Body of pancreas (tissue), 4 donors: ENCODE measurements around the gene C16orf92. TPM values are rescaled to one million over a fixed set of nuclear protein-coding genes. Genes with fewer than 3 reads are reported as not detected.

Experiments used
- ATAC-seq: fragments of 150-250 bp; one replicate; pipeline ENCODE4 v1.9.1; 2016
- DNase-seq, 4 donors: peaks; one replicate each; pipeline ENCODE4 v3.0.0-alpha.2; 2019
- H3K27ac ChIP-seq, 4 donors: fragments of 200-600 bp; sonication (generic); 1 replicate in 3 of 4; 2 replicates in 1 of 4; pipeline versions ENCODE4 v1.5.1 to v1.6.1; 2016 to 2019; ENCODE audit warnings: mild to moderate bottlenecking in 1 of 4, mixed read lengths in 1 of 4, moderate library complexity in 1 of 4
- H3K27me3 ChIP-seq, 2 donors: fragments of 200-600 bp; sonication (generic); one replicate each; pipeline ENCODE4 v1.6.0; 2016; ENCODE audit warnings: mild to moderate bottlenecking in 1 of 2
- H3K36me3 ChIP-seq, 2 donors: fragments of 200-600 bp; sonication (generic); replicated peaks in 1 of 2; 2 replicates each; pipeline ENCODE4 v1.5.1; 2016; ENCODE audit warnings: low read depth in 2 of 2; ENCODE audit not compliant: insufficient read depth in 1 of 2
- H3K4me1 ChIP-seq: fragments of 200-600 bp; sonication (generic); one replicate; pipeline ENCODE4 v1.6.0; 2016
- H3K4me3 ChIP-seq, 2 donors: fragments of 200-600 bp; sonication (generic); 1 replicate in 1 of 2; 2 replicates in 1 of 2; pipeline ENCODE4 v1.5.1; 2016 to 2019
- H3K9me3 ChIP-seq, 3 donors: fragments of 200-600 bp; sonication (generic); 1 replicate in 2 of 3; 2 replicates in 1 of 3; pipeline ENCODE4 v1.5.1; 2016
- CTCF ChIP-seq, 7 experiments: fragments of 450-650 bp in 4 of 7; fragments of 200-600 bp in 3 of 7; sonication (generic) in 3 of 7; IDR thresholded peaks; one replicate each; pipeline ENCODE4 v1.5.1; 2016 to 2019; ENCODE audit warnings: antibody characterized with exemption in 7 of 7
- POLR2A ChIP-seq, 3 donors: fragments of 450-650 bp; IDR thresholded peaks; one replicate each; pipeline ENCODE4 v1.6.1; 2016; ENCODE audit warnings: antibody characterized with exemption in 3 of 3, mild to moderate bottlenecking in 2 of 3
- whole genome bisulfite sequencing, 2 donors: methylation state at CpG; one replicate each; pipeline ENCODE4 v1.1.5; 2017; 5-methylcytosine and 5-hydroxymethylcytosine counted together
- intact Hi-C: fragments of 100-400 bp; cut with DNase I; formaldehyde crosslinking; loops from one replicate; pipeline ENCODE4 v1.15.1; 2023
- total RNA-seq, 2 donors: library from RNA; depleted of rRNA; stranded (reverse); fragments of >200 nt; gene quantifications; one replicate each; pipeline ENCODE4 v1.1.0, GENCODE V29; 2016

The C16orf92 gene
- total RNA-seq, 2 donors from 2014 or later = not detected

- 89 to 100% methylated on average over 1 of the region's 1 CpG for WGBS, 2 donors
- Histone ChIP-seq H3K4me1 (no peaks in the 10 kb centered on the region), H3K36me3 (no peaks in the 10 kb centered on the region), H3K27me3 (no peaks in the 10 kb centered on the region), H3K4me3 (no peak overlapping the region), H3K9me3 (no peaks in the 10 kb centered on the region), H3K27ac (no peak overlapping the region)
- ATAC-seq (no peak), DNase-seq (no peak)
- TF ChIP-seq POLR2A (IDR thresholded peaks at IDR 0.05) = no peak
- no peak for TF ChIP-seq CTCF (IDR thresholded peaks at IDR 0.05)
- intact Hi-C loops = loop anchor here (10.0 kb wide), 1 partner anchor 578 kb away; no protein-coding TSS in a partner anchor
These were observed 23.6 kb downstream of the C16orf92 start for GRCh38 chr16:30046588-30046987.

DNA sequence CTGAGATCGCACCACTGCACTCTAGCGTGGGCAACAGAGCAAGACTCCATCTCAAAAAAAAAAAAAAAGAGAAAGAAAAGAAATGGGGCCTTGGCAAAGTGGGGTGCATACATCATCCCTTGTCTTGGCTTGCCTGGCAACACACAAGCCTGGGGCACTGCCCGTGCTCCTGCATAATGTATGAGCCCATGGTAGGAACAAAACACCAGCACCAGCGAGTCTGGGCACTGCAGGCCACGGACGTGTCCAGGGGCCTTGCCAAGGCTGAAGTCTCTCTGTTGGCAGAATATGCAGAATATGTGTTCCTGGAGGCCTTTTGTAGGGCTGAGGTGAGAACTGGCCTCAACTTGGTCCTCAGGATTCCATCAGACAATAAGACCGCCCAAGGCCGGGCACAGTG lies 26.9 kb downstream of the C16orf92 start:
- WGBS, 2 donors = 91 to 93% methylated on average over 7 to 8 of the region's 8 CpGs
- intact Hi-C loops = loop anchor here (10.0 kb wide), 1 partner anchor 575 kb away; no protein-coding TSS in a partner anchor
- peaks cover 17% of the 10 kb centered on the region for H3K4me1 ChIP-seq

DNA sequence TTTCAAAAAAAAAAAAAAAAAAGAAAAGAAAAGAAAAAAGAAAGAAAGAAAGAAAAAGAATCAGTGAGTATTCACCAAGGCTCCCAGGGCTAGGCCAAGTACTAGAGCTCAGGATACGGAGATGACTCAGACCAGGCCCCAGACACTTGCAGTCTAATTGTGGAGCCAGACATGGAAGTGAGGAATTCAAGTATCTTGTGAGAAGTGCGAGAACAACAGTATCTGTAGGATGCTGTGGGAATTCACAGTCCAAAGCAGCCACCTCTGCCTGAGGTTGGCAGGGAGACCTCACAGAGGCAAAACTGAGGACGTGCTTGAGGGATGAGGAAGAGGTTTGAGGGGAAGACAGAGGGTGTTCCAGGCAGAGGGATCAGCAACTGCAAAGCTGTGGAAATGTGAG lies 28.5 kb downstream of the C16orf92 start:
- H3K9me3 ChIP-seq = no peaks in the 10 kb centered on the region
- intact Hi-C loops = no loop called here
- H3K27ac ChIP-seq = no peak overlapping the region
- TF ChIP-seq CTCF (IDR thresholded peaks at IDR 0.05) = no peak
- TF ChIP-seq POLR2A (IDR thresholded peaks at IDR 0.05) = no peak
- no peak overlapping the region for H3K4me3 ChIP-seq
- ATAC-seq (no peak), DNase-seq (no peak)
- no peaks in the 10 kb centered on the region for H3K36me3 ChIP-seq
- no peaks in the 10 kb centered on the region for H3K27me3 ChIP-seq
- H3K4me1 ChIP-seq = peaks cover 29% of the 10 kb centered on the region
- WGBS, 2 donors = 81 to 85% methylated on average over 3 of the region's 3 CpGs

More for the DNA sequence above, 26.9 kb downstream of the C16orf92 start:
- DNase-seq (no peak), ATAC-seq (no peak)
- Histone ChIP-seq H3K27ac (no peak overlapping the region), H3K4me3 (no peak overlapping the region), H3K27me3 (no peaks in the 10 kb centered on the region), H3K9me3 (no peaks in the 10 kb centered on the region), H3K36me3 (no peaks in the 10 kb centered on the region)
- TF ChIP-seq POLR2A (IDR thresholded peaks at IDR 0.05) (no peak), CTCF (IDR thresholded peaks at IDR 0.05) (no peak)

DNA sequence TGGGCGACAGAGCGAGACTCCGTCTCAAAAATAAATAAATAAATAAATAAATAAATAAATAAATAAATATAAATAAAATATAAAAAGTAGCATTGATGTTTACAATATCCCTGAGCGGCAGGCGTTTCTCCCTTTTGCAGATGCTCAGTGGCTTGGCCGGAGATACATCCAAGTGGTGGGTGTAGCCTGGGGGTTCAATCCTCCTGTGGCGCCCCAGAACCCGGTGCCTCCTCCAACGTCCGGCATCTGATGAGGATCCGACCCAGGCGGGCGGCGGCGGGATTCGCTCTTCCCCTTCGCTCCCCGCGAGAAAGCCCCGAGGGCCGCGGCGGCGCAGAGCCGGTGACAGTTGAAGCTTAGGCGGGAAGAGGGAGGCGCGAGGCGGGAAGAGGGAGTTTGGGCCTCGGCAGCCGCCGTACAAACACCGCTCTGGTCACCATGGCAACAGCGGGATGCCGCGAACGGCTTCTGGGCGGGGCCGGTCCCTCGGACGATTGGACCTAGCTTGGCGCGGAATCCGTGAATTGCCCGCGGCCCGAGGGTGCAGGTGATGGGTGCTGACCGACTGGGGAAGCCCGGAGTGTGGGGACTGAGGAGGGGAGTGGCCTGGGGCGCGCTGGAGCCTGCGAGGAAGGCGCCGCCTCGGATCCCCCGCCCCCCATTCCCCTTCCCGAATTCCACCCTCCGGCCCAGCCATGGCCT lies 29.8 kb downstream of the C16orf92 start:
- TF ChIP-seq CTCF (IDR thresholded peaks at IDR 0.05) (peak in 1 of 7 experiments; percentile 20), POLR2A (IDR thresholded peaks at IDR 0.05) (peak in 2 of 3 donors; percentile 8 to 15)
- H3K36me3 ChIP-seq = no peaks in the 10 kb centered on the region
- ATAC-seq (peak; percentile 86), DNase-seq (peak; percentile 93 to 97 (median 96))
- H3K4me1 ChIP-seq = peaks cover 29% of the 10 kb centered on the region
- H3K4me3 ChIP-seq = peak overlapping the region in 1 of 2 donors; percentile 39
- peak overlapping the region in 2 of 4 donors; percentile 50 to 60 for H3K27ac ChIP-seq
- WGBS, 2 donors = 4 to 21% methylated on average over 12 to 58 of the region's 58 CpGs
- intact Hi-C loops = no loop called here
- H3K9me3 ChIP-seq = no peaks in the 10 kb centered on the region
- H3K27me3 ChIP-seq = no peaks in the 10 kb centered on the region
